ENCODE data around the gene COL16A1. TPM values are rescaled to one million over a fixed set of nuclear protein-coding genes. Genes with fewer than 3 reads are reported as not detected.
A peak's percentile ranks its signal among the peaks of the same experiment; 100 is the strongest.

COL16A1 gene
- total RNA-seq, 4 donors from 2014 or later: 14.3 to 135 (median 40.1) TPM

DNA sequence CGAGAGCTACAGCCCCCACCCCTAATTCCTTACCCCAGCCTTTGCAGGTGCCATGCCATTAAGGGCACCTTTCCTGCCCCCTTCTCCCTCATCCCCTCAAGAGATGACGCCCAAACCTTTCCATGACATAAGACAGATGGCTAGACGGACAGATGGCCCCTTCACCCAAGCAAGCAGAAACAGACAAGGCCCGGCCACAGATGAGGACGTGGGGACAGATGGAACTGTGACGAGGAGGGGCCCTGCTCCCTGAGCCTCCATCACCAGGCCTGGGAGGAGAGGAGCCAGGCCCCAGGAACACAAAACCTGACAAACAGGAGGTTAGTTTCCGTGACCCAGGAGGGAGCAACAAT, 34.4 kb downstream of the COL16A1 start:
- peak overlapping the region in 1 of 4 donors; percentile 28 for H3K4me3 ChIP-seq
- intact Hi-C loops (cut with DNase I; ENCODE audit: low total_unique reads): loop anchor here (5.0 to 10.0 kb wide), 2 partner anchors 48 to 75 kb away; no protein-coding TSS in a partner anchor
- TF ChIP-seq EP300 (IDR thresholded peaks at IDR 0.05; ENCODE audit: low read depth) (no peak), POLR2AphosphoS5 (IDR thresholded peaks at IDR 0.05) (no peak), POLR2A (IDR thresholded peaks at IDR 0.05) (no peak)
- TF ChIP-seq, protein P1, sequence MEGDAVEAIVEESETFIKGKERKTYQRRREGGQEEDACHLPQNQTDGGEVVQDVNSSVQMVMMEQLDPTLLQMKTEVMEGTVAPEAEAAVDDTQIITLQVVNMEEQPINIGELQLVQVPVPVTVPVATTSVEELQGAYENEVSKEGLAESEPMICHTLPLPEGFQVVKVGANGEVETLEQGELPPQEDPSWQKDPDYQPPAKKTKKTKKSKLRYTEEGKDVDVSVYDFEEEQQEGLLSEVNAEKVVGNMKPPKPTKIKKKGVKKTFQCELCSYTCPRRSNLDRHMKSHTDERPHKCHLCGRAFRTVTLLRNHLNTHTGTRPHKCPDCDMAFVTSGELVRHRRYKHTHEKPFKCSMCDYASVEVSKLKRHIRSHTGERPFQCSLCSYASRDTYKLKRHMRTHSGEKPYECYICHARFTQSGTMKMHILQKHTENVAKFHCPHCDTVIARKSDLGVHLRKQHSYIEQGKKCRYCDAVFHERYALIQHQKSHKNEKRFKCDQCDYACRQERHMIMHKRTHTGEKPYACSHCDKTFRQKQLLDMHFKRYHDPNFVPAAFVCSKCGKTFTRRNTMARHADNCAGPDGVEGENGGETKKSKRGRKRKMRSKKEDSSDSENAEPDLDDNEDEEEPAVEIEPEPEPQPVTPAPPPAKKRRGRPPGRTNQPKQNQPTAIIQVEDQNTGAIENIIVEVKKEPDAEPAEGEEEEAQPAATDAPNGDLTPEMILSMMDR (IDR thresholded peaks at IDR 0.05): no peak
- in situ Hi-C loops (cut with MboI; ENCODE audit: low pct_ligation_motif_present in 1 of 4, low pct_unique_long_range_greater_than_20kb in 1 of 4, low sequenced_read_pairs in 3 of 4): loop anchor here in 3 of 4 donors (10.0 to 25.0 kb wide), 3 partner anchors 115 to 293 kb away; no protein-coding TSS in a partner anchor
- H3K9me3 ChIP-seq: no peaks in the 10 kb centered on the region
- H3K36me3 ChIP-seq: no peaks in the 10 kb centered on the region
- DNase-seq: no peak
- H3K27ac ChIP-seq: peak overlapping the region; percentile 72 to 83 (median 78)
- H3K4me1 ChIP-seq: peaks cover 19 to 60% (median 43%) of the 10 kb centered on the region in 4 donors
- peaks cover 3% of the 10 kb centered on the region for H3K27me3 ChIP-seq
- WGBS, 2 donors (ENCODE audit: low coverage in 1 of 2): 20 to 33% methylated on average over 3 to 7 of the region's 7 CpGs

DNA sequence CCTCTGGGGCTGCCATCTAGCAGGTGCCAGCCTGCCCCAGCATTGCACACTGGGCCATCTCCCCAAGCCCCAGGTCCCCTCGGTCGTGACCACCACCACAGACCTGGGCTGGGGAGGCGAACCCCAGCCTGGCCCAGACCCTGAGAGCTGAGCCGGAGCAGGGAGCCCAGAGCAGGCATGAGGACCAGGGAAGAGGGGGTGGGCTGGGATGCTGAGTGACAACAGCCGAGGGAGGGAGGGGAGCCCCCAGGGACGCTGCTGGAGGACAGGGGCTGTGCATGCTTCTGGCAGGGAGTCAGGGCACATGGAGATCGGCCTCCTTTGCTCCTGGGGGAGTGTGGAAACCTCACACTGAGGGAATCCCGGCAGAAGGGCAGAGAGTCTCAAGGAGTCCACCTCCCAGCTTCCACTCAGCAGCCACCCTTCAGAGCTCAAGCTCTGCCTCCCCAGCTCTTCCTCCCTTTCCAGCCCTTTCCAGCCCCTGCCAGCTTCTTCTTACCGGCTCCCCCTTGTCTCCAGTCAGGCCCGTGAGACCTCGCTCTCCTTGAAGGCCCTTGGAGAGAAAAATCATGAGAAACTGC, 35.4 kb downstream of the COL16A1 start:
- peak overlapping the region in 2 of 4 donors; percentile 76 to 81 for H3K27ac ChIP-seq
- H3K4me3 ChIP-seq: no peak overlapping the region
- DNase-seq: no peak
- intact Hi-C loops (cut with DNase I; ENCODE audit: low total_unique reads): loop anchor here (5.0 to 10.0 kb wide), 2 partner anchors 49 to 76 kb away; no protein-coding TSS in a partner anchor
- in situ Hi-C loops (cut with MboI; ENCODE audit: low pct_ligation_motif_present in 1 of 4, low pct_unique_long_range_greater_than_20kb in 1 of 4, low sequenced_read_pairs in 3 of 4): loop anchor here in 3 of 4 donors (10.0 to 25.0 kb wide), 3 partner anchors 116 to 294 kb away; no protein-coding TSS in a partner anchor
- no peaks in the 10 kb centered on the region for H3K9me3 ChIP-seq
- H3K27me3 ChIP-seq: peaks cover 3% of the 10 kb centered on the region
- peaks cover 19 to 56% (median 43%) of the 10 kb centered on the region in 4 donors for H3K4me1 ChIP-seq
- H3K36me3 ChIP-seq: no peaks in the 10 kb centered on the region
- WGBS, 2 donors (ENCODE audit: low coverage in 1 of 2): 78% methylated on average over 11 of the region's 11 CpGs; no CpG with 5 or more reads in 1 of the 2 donors
- TF ChIP-seq POLR2AphosphoS5 (IDR thresholded peaks at IDR 0.05) (no peak), POLR2A (IDR thresholded peaks at IDR 0.05) (no peak), EP300 (IDR thresholded peaks at IDR 0.05; ENCODE audit: low read depth) (no peak)
- TF ChIP-seq, protein P1 (IDR thresholded peaks at IDR 0.05): no peak

DNA sequence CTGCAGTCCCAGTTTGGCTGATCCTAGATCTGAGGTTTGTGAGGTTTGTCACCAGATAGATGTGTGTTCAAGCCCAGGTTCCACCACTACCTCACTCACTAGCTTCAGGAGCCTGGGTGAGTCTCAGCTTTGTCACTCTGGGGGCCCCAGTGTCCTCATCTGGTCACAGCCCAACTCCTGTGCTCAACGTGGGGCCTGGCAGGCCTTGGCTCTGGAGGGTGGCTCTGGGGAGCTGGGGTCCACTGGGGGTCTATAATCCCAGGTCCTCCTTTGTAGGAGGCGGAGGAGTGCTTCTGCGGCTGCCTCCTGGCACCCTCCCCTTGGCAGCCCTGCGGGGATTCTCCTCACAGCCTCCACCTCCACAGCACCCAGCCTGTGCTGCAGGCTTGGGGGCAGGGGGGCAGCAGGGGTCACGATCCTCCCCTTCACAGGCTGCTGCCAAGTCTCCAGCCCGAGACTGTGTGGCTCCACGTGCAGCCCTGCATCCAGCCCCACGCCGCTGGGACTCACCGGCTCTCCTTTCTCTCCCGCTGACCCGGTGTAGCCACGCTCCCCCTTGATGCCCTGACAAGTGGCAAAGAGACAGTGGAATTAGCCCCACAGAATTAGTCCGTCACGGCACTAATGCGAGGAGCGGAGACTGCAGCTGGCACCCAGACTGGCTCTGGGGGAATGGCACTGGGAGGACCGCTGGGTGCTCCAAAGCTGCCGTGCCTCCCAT, 36.6 kb downstream of the COL16A1 start:
- intact Hi-C loops (cut with DNase I; ENCODE audit: low total_unique reads): loop anchor here (5.0 to 10.0 kb wide), 2 partner anchors 50 to 78 kb away; no protein-coding TSS in a partner anchor
- no peak for DNase-seq
- Histone ChIP-seq H3K27ac (peak overlapping the region; percentile 23 to 81 (median 61)), H3K4me3 (no peak overlapping the region), H3K27me3 (peaks cover 3% of the 10 kb centered on the region), H3K9me3 (no peaks in the 10 kb centered on the region), H3K36me3 (no peaks in the 10 kb centered on the region), H3K4me1 (peaks cover 19 to 50% (median 41%) of the 10 kb centered on the region in 4 donors)
- 81% methylated on average over 19 of the region's 19 CpGs; no CpG with 5 or more reads in 1 of the 2 donors for WGBS, 2 donors (ENCODE audit: low coverage in 1 of 2)
- in situ Hi-C loops (cut with MboI; ENCODE audit: low pct_ligation_motif_present in 1 of 4, low pct_unique_long_range_greater_than_20kb in 1 of 4, low sequenced_read_pairs in 3 of 4): loop anchor here in 3 of 4 donors (10.0 to 25.0 kb wide), 3 partner anchors 118 to 295 kb away; no protein-coding TSS in a partner anchor
- TF ChIP-seq POLR2AphosphoS5 (IDR thresholded peaks at IDR 0.05) (no peak), POLR2A (IDR thresholded peaks at IDR 0.05) (no peak), EP300 (IDR thresholded peaks at IDR 0.05; ENCODE audit: low read depth) (no peak)
- TF ChIP-seq, protein P1 (IDR thresholded peaks at IDR 0.05): no peak

All from transverse colon (tissue), 4 donors.